Measurements from ENCODE around the gene TCP1. TPM values are rescaled to one million over a fixed set of nuclear protein-coding genes. Genes with fewer than 3 reads are reported as not detected.

The TCP1 gene
- total and polyA plus RNA-seq, 2 donors (not counting 3 experiments of a cell fraction or from before 2014, with no cell fraction given) = 168 to 302 TPM

- Histone ChIP-seq H3K36me3 (ENCODE audit: control insufficient read depth in 2 of 2, extremely low read depth in 1 of 2, insufficient read depth in 2 of 2, low read length in 2 of 2) (peaks cover 0 to 2% of the 10 kb centered on the region in 2 experiments), H3K27me3 (ENCODE audit: control insufficient read depth in 2 of 2, insufficient read depth in 2 of 2, low read length in 2 of 2) (no peaks in the 10 kb centered on the region), H3K4me2 (ENCODE audit: insufficient read depth, low read length) (peak overlapping the region; percentile 55), H3K79me2 (ENCODE audit: control insufficient read depth, insufficient read depth, low read length) (peaks cover 70% of the 10 kb centered on the region), H3K27ac (ENCODE audit: insufficient read depth, low read depth, low read length) (peak overlapping the region; percentile 48), H3K4me1 (ENCODE audit: control insufficient read depth, extremely low read depth, insufficient read depth, low read length) (peaks cover 27% of the 10 kb centered on the region), H3K9me1 (replicated peaks; ENCODE audit: control insufficient read depth, extremely low read depth, insufficient read depth, low read length) (no peaks in the 10 kb centered on the region), H2AFZ (ENCODE audit: low read depth, low read length) (peak overlapping the region; percentile 87), H3K4me3 (replicated peaks in 1 of 3; ENCODE audit: insufficient read depth in 1 of 3, low read depth in 1 of 3, low read length in 3 of 3) (peak overlapping the region; percentile 63 to 81 (median 64)), H4K20me1 (replicated peaks; ENCODE audit: control insufficient read depth, extremely low read depth, insufficient read depth, low read length) (peaks cover 2% of the 10 kb centered on the region), H3K9me3 (replicated peaks; ENCODE audit: control insufficient read depth, insufficient read depth, low read length) (no peaks in the 10 kb centered on the region), H3K9ac (replicated peaks; ENCODE audit: extremely low read depth, insufficient read depth, low read length) (peak overlapping the region; percentile 64)
- BruUV-seq (replicated peaks) = no TSS peak
- intact Hi-C loops (cut with micrococcal nuclease) = loop anchor here (1.0 to 10.0 kb wide), 4 partner anchors 38 to 666 kb away; partner anchors contain the start of gene SOD2
- no peak for TF ChIP-seq CTCF (IDR thresholded peaks at IDR 0.05; ENCODE audit: extremely low read depth in 1 of 2, insufficient read depth in 1 of 2, low read depth in 1 of 2, low read length in 2 of 2)
- no peak for TF ChIP-seq GATA2 (IDR thresholded peaks at IDR 0.05; ENCODE audit: insufficient read depth, insufficient read length, low read depth, low read length)
- POLR2A ChIA-PET = interaction anchor here (0.8 to 2.9 kb wide), 4 partner anchors 29 to 100 kb away, joined by 3 to 21 read pairs (median 3); partner anchors contain the start of genes ACAT2 and WTAP
- dilution Hi-C loops (cut with MboI; ENCODE audit: extremely low pct_ligation_motif_present, low sequenced_read_pairs) = no loop called here
- DNase-seq (ENCODE audit: low read depth, low spot score) = no peak
- no peak for FAIRE-seq
- CTCF ChIA-PET = interaction anchor here (1.1 to 2.1 kb wide), 4 partner anchors 68 to 664 kb away, joined by 4 to 5 read pairs (median 5); no protein-coding TSS in a partner anchor
These were observed 1.7 kb upstream of the TCP1 start for GRCh38 chr6:159790956-159791598.
